ENCODE data around the gene AHRR. TPM values are rescaled to one million over a fixed set of nuclear protein-coding genes. Genes with fewer than 3 reads are reported as not detected.
A peak's percentile ranks its signal among the peaks of the same experiment; 100 is the strongest.

AHRR gene
- total and polyA plus RNA-seq, 9 of the 15 experiments (the other 6 are each of a cell fraction or from before 2014, with no cell fraction given), result 0.06 to 1.6 (median 0.75) TPM; not detected in 1

DNA sequence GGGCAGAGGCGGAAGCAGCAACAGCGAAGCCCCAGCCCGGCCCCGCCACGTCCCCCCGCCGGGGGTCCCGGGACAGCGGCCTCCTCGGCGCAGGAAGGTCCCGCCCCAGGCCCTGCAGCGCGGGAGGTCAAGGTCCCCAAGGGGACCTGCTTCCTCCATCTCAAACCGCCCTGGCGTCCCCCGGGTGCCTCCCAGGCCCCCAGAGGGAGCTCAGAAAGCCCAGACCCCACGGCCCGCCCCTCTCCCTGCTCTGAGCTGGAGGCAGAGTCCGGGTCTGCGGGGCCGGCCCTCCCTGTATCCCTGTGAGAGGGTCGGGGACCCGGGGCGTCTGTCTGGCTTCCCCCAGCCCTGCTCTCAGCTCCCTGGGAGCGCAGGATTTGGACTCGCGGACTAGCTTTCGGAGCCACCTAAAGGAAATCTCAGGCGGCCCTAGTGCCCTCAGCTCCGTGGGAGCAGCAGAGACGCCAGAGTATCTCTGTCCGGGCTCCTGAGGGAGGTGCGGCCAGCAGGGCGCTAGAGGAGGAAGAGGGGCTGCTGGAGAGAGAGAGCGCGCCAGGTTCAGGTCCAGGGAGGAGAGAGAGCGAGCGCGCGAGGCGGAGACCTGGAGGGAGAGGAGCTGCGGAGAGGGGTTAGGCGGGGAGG, 152.2 kb downstream of the AHRR start (continued):
- TF ChIP-seq MAZ (CRISPR knock-in tag; conservative IDR thresholded peaks at IDR 0.05 in 1 of 2, IDR thresholded peaks at IDR 0.05 in 1 of 2), result peak; percentile 15 to 41; a peak in 1 of 4 replicates
- TF ChIP-seq MTA1 (IDR thresholded peaks at IDR 0.05; ENCODE audit: borderline replicate concordance), result no peak
- TF ChIP-seq ZNF551 (CRISPR knock-in tag; IDR thresholded peaks at IDR 0.05), result no peak
- TF ChIP-seq HMGN3 (IDR thresholded peaks at IDR 0.05; ENCODE audit: borderline replicate concordance, extremely low read depth, insufficient read length, low read depth, low read length), result no peak
- TF ChIP-seq KAT7 (CRISPR knock-in tag; IDR thresholded peaks at IDR 0.05; ENCODE audit: borderline replicate concordance), result no peak
- no peak for TF ChIP-seq MXI1 (IDR thresholded peaks at IDR 0.05; ENCODE audit: low read depth, low read length)
- TF ChIP-seq BMI1 (IDR thresholded peaks at IDR 0.05; ENCODE audit: low read length), result no peak
- no peak for TF ChIP-seq HNRNPUL1 (IDR thresholded peaks at IDR 0.05; ENCODE audit: low read length)
- no peak for TF ChIP-seq CREB5 (CRISPR knock-in tag; IDR thresholded peaks at IDR 0.05)
- TF ChIP-seq SIN3A (IDR thresholded peaks at IDR 0.05; ENCODE audit: borderline replicate concordance in 2 of 2, control insufficient read depth in 1 of 2, low read depth in 2 of 2, low read length in 2 of 2), result 0 out of 4 replicates have a peak, but pooled peaks of 1 of the 2 experiments have one; percentile 1
- TF ChIP-seq TEAD1 (CRISPR knock-in tag; IDR thresholded peaks at IDR 0.05), result 0 out of 4 replicates have a peak, but pooled peaks of 1 of the 2 experiments have one; percentile 22
- no peak for TF ChIP-seq L3MBTL2 (IDR thresholded peaks at IDR 0.05)
- TF ChIP-seq, protein P1, sequence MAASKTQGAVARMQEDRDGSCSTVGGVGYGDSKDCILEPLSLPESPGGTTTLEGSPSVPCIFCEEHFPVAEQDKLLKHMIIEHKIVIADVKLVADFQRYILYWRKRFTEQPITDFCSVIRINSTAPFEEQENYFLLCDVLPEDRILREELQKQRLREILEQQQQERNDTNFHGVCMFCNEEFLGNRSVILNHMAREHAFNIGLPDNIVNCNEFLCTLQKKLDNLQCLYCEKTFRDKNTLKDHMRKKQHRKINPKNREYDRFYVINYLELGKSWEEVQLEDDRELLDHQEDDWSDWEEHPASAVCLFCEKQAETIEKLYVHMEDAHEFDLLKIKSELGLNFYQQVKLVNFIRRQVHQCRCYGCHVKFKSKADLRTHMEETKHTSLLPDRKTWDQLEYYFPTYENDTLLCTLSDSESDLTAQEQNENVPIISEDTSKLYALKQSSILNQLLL (CRISPR knock-in tag; IDR thresholded peaks at IDR 0.05; ENCODE audit: borderline replicate concordance), result no peak
- TF ChIP-seq TCFL5 (CRISPR knock-in tag; conservative IDR thresholded peaks at IDR 0.05), result no peak
- TF ChIP-seq NELFE (IDR thresholded peaks at IDR 0.05; ENCODE audit: insufficient read depth, insufficient read length), result no peak
- no peak for TF ChIP-seq GTF2B (IDR thresholded peaks at IDR 0.05; ENCODE audit: extremely low read depth, insufficient read length)
- TF ChIP-seq, protein P2, sequence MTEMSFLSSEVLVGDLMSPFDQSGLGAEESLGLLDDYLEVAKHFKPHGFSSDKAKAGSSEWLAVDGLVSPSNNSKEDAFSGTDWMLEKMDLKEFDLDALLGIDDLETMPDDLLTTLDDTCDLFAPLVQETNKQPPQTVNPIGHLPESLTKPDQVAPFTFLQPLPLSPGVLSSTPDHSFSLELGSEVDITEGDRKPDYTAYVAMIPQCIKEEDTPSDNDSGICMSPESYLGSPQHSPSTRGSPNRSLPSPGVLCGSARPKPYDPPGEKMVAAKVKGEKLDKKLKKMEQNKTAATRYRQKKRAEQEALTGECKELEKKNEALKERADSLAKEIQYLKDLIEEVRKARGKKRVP (CRISPR knock-in tag; IDR thresholded peaks at IDR 0.05), result no peak
- TF ChIP-seq HDAC6 (IDR thresholded peaks at IDR 0.05; ENCODE audit: low read depth, low read length), result 0 out of 2 replicates have a peak, but pooled peaks have one; percentile 18
- no peak for TF ChIP-seq ZNF3 (CRISPR knock-in tag; IDR thresholded peaks at IDR 0.05)
